HG02884 (cell line): Measurements from ENCODE around the gene PPIG.
"Not testable (repeated sequence)": the region's sequence is repeated elsewhere in the genome, so short reads cannot be mapped to it uniquely, and the experiment has no call there.

Experiments
- ATAC-seq: cut with Tn5 transposase; IDR thresholded peaks from one replicate; pipeline ENCODE4 v1.9.1; 2021; ENCODE audit warnings: mild to moderate bottlenecking, moderate library complexity; ENCODE audit not compliant: unreplicated experiment

The PPIG gene

GRCh38 chr2:169585673-169586072, 1.5 kb downstream of the PPIG start:
- ATAC-seq: no peak

- ATAC-seq: no peak
Observed at GRCh38 chr2:169590804-169591203, 6.7 kb downstream of the PPIG start.

- ATAC-seq: not testable (repeated sequence)
Observed at GRCh38 chr2:169596546-169596945, 12.4 kb downstream of the PPIG start.

GRCh38 chr2:169598982-169599381, 14.8 kb downstream of the PPIG start:
- no peak for ATAC-seq

GRCh38 chr2:169599568-169599967, 15.4 kb downstream of the PPIG start:
- no peak for ATAC-seq

- no peak for ATAC-seq
Observed at GRCh38 chr2:169609264-169609663, 25.1 kb downstream of the PPIG start.

- no peak for ATAC-seq
Observed at GRCh38 chr2:169613876-169614275, 29.7 kb downstream of the PPIG start.

- not testable (repeated sequence) for ATAC-seq
Observed at GRCh38 chr2:169615982-169616381, 31.8 kb downstream of the PPIG start.

- no peak for ATAC-seq
Observed at GRCh38 chr2:169619946-169620345, 35.8 kb downstream of the PPIG start.

- no peak for ATAC-seq
Observed at GRCh38 chr2:169620509-169620908, 36.4 kb downstream of the PPIG start.

- ATAC-seq: no peak
Observed at GRCh38 chr2:169623235-169623634, 39.1 kb downstream of the PPIG start.

- ATAC-seq: no peak
Observed at GRCh38 chr2:169625781-169626180, 41.6 kb downstream of the PPIG start.

GRCh38 chr2:169636440-169637097, 52.4 kb downstream of the PPIG start:
- no peak for ATAC-seq

- ATAC-seq: no peak
Observed at GRCh38 chr2:169637620-169638019, 53.5 kb downstream of the PPIG start.

- ATAC-seq: no peak
Observed at GRCh38 chr2:169640104-169640503, 56.0 kb downstream of the PPIG start.

- no peak for ATAC-seq
Observed at GRCh38 chr2:169641464-169641863, 57.3 kb downstream of the PPIG start.

- ATAC-seq: no peak
Observed at GRCh38 chr2:169644173-169644572, 60.0 kb downstream of the PPIG start.

- no peak for ATAC-seq
Observed at GRCh38 chr2:169647496-169647895, 63.3 kb downstream of the PPIG start.

GRCh38 chr2:169649278-169649677, 65.1 kb downstream of the PPIG start:
- no peak for ATAC-seq

- no peak for ATAC-seq
Observed at GRCh38 chr2:169653636-169654035, 69.5 kb downstream of the PPIG start.

GRCh38 chr2:169656164-169656563, 72.0 kb downstream of the PPIG start:
- ATAC-seq: no peak

- no peak for ATAC-seq
Observed at GRCh38 chr2:169658877-169659276, 74.7 kb downstream of the PPIG start.

GRCh38 chr2:169659320-169659719, 75.2 kb downstream of the PPIG start:
- ATAC-seq: no peak
